HK-2 (cell line): ENCODE data around the gene TSPAN17.

Experiments used
- DNase-seq: peaks from one replicate; pipeline ENCODE4 v3.0.0-alpha.2; 2018; ENCODE audit not compliant: unreplicated experiment

The TSPAN17 gene

DNA sequence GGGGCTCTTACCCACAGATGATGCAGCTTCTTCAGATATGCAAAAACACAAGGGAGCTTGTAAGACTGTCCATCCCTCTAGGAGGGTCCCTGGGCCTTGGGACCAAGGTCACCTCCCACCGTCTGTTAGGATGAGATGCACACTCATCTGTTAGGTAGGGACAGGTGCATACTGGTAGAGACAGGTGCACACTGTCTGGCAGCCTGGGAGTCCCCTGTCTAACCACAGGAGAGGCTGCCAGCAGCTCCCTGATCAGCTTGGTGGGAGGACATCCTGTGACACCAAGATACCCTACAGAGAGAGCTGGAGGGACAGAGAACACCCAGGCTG lies 13.2 kb downstream of the TSPAN17 start:
- no peak for DNase-seq

- DNase-seq = peak; percentile 67
Observed at GRCh38 chr5:176660860-176661641, 13.8 kb downstream of the TSPAN17 start.

- DNase-seq = no peak
Observed at GRCh38 chr5:176661676-176662075, 14.4 kb downstream of the TSPAN17 start.

DNA sequence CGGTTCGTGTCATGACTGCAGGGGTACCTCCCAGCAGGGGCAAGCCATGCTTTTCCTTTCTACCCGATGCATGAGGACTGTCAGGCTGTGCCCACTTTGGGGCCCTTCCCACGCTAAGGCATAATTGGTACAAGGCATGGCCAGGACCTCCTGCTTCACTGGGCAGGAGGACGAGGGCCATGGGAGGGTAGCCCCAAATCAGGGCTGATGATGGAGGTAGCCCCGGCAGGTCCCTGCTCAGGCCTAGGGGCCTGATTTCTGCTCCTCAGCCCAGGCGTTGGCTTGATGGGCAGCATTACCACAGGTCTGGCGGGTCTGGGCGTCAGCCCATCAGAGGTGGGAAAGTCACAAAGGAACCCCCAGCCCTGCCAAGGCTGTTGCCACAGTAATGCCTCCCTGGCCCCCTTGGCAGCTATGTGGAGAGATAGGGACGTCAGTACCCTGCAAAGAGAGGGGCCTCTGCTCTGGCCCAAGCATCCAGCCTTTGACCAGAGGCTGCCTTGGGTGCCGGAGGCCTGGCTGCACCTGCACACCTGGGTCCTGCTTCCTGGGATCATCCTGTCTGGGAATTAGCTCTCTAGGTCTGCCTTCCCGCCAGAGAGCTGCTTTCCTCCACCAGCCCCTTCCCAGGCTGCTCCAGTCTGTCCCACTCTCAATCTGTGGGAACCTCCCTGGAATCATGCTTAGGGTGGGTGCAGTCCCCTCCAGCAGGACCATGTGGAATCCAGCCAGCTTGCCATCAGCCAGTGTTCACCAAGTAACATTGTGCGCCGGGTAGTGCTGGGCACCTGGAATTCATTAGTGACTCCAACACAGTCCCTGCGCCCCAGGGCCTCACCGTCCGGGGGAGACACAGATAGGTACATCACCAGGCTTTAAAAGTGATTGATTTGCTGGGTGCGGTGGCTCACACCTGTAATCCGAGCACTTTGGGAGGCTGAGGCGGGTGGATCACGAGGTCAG lies 15.4 kb downstream of the TSPAN17 start:
- DNase-seq = no peak

DNA sequence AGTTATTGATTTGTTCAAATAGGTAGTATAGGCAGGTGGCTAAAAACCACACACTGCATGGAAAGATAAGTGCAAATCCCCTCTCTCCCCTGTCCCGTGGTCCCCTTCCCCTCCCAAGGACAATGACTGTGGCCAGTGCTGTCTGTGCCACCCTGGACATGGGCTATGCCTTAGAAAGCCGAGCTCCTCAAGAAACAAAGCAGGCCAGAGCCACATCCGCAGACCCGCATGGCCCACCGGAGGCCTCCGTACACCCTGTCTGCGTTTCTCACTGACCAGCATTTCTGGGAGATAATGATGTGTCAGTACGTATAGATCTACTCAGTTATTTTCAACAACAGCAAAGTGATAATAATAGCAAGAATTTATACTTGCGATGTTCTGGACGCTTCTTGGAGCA lies 16.3 kb downstream of the TSPAN17 start:
- no peak for DNase-seq

DNA sequence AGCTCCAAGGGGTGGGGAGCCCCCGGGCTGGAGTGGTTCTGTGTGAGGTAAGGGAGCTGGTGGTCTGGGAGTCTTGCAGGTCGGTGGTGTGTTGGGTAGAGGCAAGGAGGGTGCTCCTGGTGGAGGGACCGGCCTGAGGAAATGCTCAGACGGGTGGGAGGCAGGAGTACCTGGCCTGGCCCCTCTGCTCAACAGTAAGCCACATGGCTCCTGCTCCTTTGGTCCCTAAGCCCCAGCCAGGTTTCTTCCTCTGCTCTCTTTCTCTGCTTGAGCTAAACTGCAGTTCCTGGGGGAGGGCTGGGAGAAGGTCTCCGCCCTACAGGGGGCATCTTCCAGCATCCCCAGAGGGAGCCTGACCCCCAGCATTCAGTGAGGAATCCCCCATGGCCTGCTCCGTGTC lies 17.2 kb downstream of the TSPAN17 start:
- no peak for DNase-seq

- no peak for DNase-seq
Observed at GRCh38 chr5:176664886-176665285, 17.6 kb downstream of the TSPAN17 start.

- no peak for DNase-seq
Observed at GRCh38 chr5:176665517-176665916, 18.2 kb downstream of the TSPAN17 start.

DNA sequence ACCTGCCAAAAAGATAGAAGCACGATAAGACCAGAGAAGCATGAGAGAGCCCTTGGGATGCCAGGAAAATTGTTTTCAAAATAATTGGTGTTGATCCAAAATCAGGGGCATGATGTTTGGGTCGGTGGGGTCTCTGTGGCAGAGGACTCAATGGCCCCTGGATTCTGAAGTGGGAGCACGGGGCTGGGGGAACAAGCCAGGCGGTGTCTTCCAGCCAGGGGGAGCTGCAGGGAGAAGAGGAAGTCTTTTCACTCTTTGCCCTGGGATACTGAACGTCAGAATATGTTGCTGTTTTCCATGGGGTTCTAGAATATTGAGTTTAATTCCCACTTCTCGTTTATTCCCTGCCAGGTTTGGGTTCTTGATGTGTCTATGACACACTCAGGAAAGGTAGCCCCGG lies 20.4 kb downstream of the TSPAN17 start:
- DNase-seq = no peak

- DNase-seq = no peak
Observed at GRCh38 chr5:176670449-176670848, 23.2 kb downstream of the TSPAN17 start.

GRCh38 chr5:176671399-176671798 lies 24.1 kb downstream of the TSPAN17 start:
- DNase-seq = no peak

- no peak for DNase-seq
Observed at GRCh38 chr5:176671890-176672747, 24.8 kb downstream of the TSPAN17 start.

DNA sequence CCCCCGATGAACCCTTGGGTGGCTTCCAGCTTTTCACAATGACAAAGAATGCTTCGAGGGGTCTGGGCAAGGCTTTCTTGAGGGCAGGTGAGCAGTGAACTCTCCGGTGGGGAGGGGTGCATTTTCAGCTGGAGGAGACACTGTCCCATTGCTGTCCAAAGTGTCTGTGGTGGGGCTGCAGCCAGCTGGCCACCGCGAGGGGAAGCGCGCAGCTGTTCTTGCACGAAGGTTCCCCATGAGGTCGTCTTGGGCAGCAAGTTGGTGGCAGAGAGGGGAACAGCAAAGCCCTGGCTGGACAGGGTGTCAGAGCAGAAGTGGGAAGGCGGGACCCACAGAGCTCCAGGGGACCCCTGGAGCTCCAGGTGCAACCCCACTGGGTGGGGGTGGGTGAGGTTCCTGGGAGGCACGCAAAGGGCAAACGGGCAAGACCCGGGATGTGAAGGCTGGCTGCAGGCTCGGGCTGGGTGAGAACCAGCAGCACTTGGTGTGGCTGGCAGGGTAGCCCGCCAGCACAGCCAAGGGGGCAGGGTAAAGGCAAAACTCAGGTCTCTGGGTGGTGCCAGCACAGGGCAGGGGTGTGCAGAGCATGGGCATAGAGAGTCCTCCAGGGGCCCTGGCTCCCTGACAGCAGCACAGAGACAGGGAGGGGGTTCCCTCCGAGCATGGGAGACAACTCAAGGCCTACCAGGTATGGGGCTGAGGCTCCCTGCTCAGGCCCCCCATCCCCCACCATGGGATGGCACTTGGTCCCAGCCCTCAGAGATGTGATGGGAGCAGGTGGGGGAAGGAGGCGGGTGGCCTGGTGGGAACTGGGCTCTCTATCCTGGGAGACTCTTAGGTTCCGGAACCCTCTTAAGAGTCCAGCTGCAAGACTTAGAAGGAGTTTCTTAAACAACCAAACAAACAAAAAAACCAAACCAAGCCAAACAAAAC lies 26.6 kb downstream of the TSPAN17 start:
- no peak for DNase-seq

- DNase-seq = no peak
Observed at GRCh38 chr5:176674799-176675198, 27.5 kb downstream of the TSPAN17 start.

DNA sequence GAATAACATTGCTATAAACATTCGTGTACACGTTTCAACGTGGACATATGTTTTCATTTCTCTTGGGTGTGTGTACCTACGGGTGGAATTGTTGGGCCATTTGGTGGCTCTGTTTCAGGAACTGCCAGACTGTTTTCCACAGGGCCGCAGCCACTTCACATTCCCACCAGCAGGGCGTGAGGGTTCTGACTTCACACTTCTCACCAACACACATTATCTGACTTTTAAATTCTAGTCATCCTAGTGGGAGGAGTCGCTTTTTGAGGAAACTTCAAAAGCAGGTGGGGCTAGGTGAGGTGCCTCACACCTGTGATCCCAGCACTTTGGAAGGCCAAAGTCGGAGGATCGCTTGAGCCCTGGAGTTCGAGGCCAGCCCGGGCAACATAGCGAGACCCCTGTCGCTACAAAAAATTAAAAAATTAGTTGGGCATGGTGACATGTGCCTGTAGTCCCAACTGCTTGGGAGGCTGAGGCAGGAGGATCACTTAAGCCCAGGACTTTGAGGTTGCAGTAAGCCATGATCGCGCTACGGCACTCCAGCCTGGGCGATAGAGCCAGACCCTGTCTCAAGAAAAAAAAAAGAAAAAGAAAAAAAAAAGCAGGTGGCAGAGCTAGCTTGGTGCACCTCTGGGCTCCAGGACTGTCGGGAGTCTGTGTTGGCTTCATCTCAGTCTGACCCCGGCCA lies 28.5 kb downstream of the TSPAN17 start:
- DNase-seq = no peak

DNA sequence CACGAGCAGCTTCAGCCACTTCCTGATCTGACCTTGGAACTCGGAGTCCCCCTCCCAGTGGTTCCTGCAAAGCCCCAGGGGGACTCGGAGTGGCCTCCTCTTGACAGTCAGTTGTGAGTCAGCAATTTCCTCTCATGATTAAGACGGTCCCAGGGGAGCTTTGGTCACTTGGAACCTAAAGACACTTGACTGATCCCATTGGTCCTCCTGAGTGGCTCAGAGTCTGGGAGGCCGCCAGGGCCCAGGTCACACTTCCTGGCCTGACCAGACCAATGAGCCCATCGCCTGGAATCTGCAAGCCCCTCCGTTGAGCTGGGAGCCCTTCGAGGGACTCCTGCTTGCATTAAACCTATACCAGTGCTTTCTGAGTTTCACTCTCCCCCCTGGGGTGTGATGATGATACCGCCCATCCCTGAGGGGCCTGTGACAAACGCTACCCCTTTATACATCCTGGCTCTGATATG lies 29.1 kb downstream of the TSPAN17 start:
- peak; percentile 32 for DNase-seq

DNA sequence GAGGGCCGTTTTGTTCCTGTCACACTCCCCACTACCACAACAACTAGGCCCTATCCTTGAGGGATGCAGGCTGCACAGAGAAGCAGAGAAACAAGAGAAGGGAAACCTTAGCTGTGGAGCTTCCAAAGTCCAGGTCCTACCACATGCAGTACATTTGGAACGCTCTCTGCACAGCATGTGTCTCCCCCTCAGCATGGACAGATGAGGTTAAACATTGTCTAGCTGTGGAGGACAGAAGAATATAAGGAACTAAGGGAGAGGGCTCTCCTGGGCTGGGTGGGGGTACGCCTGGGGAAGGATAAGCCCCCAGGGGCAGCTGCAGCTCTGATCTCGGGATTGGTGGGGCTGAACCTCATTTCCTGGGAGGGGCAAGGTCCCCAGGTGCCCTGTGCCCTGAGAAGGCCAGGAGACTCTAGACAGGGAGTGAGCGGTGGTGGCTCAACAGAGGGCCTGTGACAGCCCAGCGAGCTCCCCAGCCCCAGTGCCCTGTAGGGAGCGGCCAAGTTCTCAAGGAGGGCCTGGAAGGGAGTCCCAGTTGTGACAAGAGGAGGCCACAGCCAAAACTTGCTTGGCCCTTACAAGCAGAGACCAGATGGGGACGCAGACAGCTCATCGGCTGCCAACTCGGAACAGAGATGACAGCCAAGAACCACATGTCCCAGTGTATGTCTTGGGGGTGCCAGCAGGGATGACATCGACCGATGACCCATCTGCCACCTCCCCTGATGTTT lies 30.1 kb downstream of the TSPAN17 start:
- DNase-seq = no peak

DNA sequence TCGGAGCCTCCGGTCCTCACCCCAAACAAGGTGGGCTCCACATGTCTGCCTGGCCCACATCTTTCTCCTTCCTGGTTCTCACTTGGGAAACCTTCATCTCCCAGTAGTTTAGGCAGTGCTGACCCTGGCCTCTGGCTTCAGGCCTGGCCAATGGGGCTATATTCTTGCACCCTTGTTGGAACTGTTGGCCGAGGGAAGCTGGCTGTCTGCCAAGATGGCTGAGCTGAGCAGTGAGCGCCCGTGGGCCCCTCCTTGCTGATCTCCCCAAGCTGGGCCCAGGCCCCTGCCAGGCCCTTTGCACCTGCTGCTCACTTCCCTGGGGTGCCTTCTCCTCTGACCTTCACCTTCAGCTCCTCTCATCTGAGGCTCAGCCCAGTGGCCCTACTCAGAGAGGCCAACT lies 31.3 kb downstream of the TSPAN17 start:
- DNase-seq = no peak

- no peak for DNase-seq
Observed at GRCh38 chr5:176679365-176680225, 32.3 kb downstream of the TSPAN17 start.
